ENCODE data around the gene FCMR.
"Not testable (repeated sequence)": the region's sequence is repeated elsewhere in the genome, so short reads cannot be mapped to it uniquely, and the experiment has no call there.

FCMR gene

GRCh38 chr1:206872139-206872538 is 49.6 kb downstream of the FCMR start:
- no peak for DNase-seq (ENCODE audit: low spot score)

GRCh38 chr1:206868264-206868663 is 53.5 kb downstream of the FCMR start:
- DNase-seq (ENCODE audit: low spot score), result no peak

GRCh38 chr1:206867716-206868115 is 54.0 kb downstream of the FCMR start:
- DNase-seq (ENCODE audit: low spot score), result no peak

- DNase-seq (ENCODE audit: low spot score), result no peak
These were observed 54.5 kb downstream of the FCMR start for GRCh38 chr1:206867239-206867638.

GRCh38 chr1:206866062-206866461 is 55.7 kb downstream of the FCMR start:
- DNase-seq (ENCODE audit: low spot score), result no peak

GRCh38 chr1:206864939-206865671 is 56.6 kb downstream of the FCMR start, which contains the start of gene IL20:
IL20 (plus strand) TSS chr1:206865623; CDS start chr1:206865853, 230 bp downstream.
- DNase-seq (ENCODE audit: low spot score), result peak; percentile 74

- DNase-seq (ENCODE audit: low spot score), result no peak
These were observed 58.5 kb downstream of the FCMR start for GRCh38 chr1:206863266-206863665.

- no peak for DNase-seq (ENCODE audit: low spot score)
These were observed 61.6 kb downstream of the FCMR start for GRCh38 chr1:206860165-206860564.

- no peak for DNase-seq (ENCODE audit: low spot score)
These were observed 62.6 kb downstream of the FCMR start for GRCh38 chr1:206859082-206859521.

- DNase-seq (ENCODE audit: low spot score), result no peak
These were observed 64.9 kb downstream of the FCMR start for GRCh38 chr1:206856674-206857464.

- DNase-seq (ENCODE audit: low spot score), result no peak
These were observed 65.9 kb downstream of the FCMR start for GRCh38 chr1:206855859-206856258.

GRCh38 chr1:206854401-206855129 is 67.2 kb downstream of the FCMR start:
- DNase-seq (ENCODE audit: low spot score), result no peak

- not testable (repeated sequence) for DNase-seq (ENCODE audit: low spot score)
These were observed 68.0 kb downstream of the FCMR start for GRCh38 chr1:206853696-206854095.

All from hematopoietic multipotent progenitor cell treated with erythropoietin and hydrocortisone succinate and interleukin-3 and kit ligand, for 15 days (in vitro differentiated cells).